Colonic mucosa (tissue), 4 donors: ENCODE measurements around the gene KLF4. TPM values are rescaled to one million over a fixed set of nuclear protein-coding genes. Genes with fewer than 3 reads are reported as not detected.

ENCODE experiments used
- DNase-seq: peaks from one replicate; pipeline ENCODE4 v3.0.0-alpha.2; 2020
- H3K27ac ChIP-seq: fragments of 200-600 bp; one replicate; pipeline ENCODE4 v1.8.0; 2021
- H3K27me3 ChIP-seq: fragments of 200-600 bp; one replicate; pipeline ENCODE4 v1.8.0; 2021
- H3K36me3 ChIP-seq: fragments of 200-600 bp; one replicate; pipeline ENCODE4 v1.8.0; 2021
- H3K4me1 ChIP-seq: fragments of 200-600 bp; one replicate; pipeline ENCODE4 v1.8.0; 2021; ENCODE audit warnings: mild to moderate bottlenecking
- H3K4me3 ChIP-seq: fragments of 200-600 bp; one replicate; pipeline ENCODE4 v1.8.0; 2021
- H3K9ac ChIP-seq, 2 donors: one replicate each; pipeline ENCODE4 v1.7.0; 2013; ENCODE audit warnings: control low read depth in 2 of 2, low read depth in 2 of 2, low read length in 2 of 2
- H3K9me3 ChIP-seq: fragments of 200-600 bp; one replicate; pipeline ENCODE4 v1.8.0; 2021
- intact Hi-C: fragments of 100-400 bp; cut with DNase I; formaldehyde crosslinking; loops from one replicate; pipeline ENCODE4 v1.14.1; 2022
- total RNA-seq, 2 donors: library from RNA; stranded (reverse); fragmentation: NEBNext Ultra II Directional in 1 of 2; extraction: Animal tissue kit (Norgen Biotek cat#: 25700) in 1 of 2; gene quantifications; one replicate each; pipeline ENCODE4 v1.2.1, GENCODE V29; 2021
- TF ChIP-seq, protein P1 (sequence below): fragments of 200-600 bp; IDR thresholded peaks from one replicate; pipeline ENCODE4 v1.8.0; 2022; ENCODE audit warnings: antibody characterized with exemption, mild to moderate bottlenecking
- donor health status: healthy.
- donor health status: DM: no; HTN: no; CAD: no.
- donor health status: DM: no; HTN: no; CAD: no.

KLF4 gene
- total RNA-seq, 2 donors from 2014 or later, result 209 to 398 TPM

- no peak for DNase-seq
- intact Hi-C loops, result no loop called here
- H3K9me3 ChIP-seq, result no peaks in the 10 kb centered on the region
- TF ChIP-seq, protein P1, sequence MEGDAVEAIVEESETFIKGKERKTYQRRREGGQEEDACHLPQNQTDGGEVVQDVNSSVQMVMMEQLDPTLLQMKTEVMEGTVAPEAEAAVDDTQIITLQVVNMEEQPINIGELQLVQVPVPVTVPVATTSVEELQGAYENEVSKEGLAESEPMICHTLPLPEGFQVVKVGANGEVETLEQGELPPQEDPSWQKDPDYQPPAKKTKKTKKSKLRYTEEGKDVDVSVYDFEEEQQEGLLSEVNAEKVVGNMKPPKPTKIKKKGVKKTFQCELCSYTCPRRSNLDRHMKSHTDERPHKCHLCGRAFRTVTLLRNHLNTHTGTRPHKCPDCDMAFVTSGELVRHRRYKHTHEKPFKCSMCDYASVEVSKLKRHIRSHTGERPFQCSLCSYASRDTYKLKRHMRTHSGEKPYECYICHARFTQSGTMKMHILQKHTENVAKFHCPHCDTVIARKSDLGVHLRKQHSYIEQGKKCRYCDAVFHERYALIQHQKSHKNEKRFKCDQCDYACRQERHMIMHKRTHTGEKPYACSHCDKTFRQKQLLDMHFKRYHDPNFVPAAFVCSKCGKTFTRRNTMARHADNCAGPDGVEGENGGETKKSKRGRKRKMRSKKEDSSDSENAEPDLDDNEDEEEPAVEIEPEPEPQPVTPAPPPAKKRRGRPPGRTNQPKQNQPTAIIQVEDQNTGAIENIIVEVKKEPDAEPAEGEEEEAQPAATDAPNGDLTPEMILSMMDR, result no peak
- H3K27ac ChIP-seq, result no peak overlapping the region
- H3K27me3 ChIP-seq, result no peaks in the 10 kb centered on the region
- no peaks in the 10 kb centered on the region for H3K4me1 ChIP-seq
- H3K4me3 ChIP-seq, result no peak overlapping the region
- no peak overlapping the region for H3K9ac ChIP-seq
- H3K36me3 ChIP-seq, result no peaks in the 10 kb centered on the region
Measured at GRCh38 chr9:107478805-107479204, 10.8 kb downstream of the KLF4 start.

GRCh38 chr9:107474124-107474523 is 15.4 kb downstream of the KLF4 start:
- intact Hi-C loops, result no loop called here
- no peak for DNase-seq

GRCh38 chr9:107472581-107473340 is 16.8 kb downstream of the KLF4 start:
- no peaks in the 10 kb centered on the region for H3K9me3 ChIP-seq
- no peak overlapping the region for H3K4me3 ChIP-seq
- DNase-seq, result no peak
- TF ChIP-seq, protein P1, result no peak
- intact Hi-C loops, result no loop called here
- H3K4me1 ChIP-seq, result no peaks in the 10 kb centered on the region
- no peak overlapping the region for H3K9ac ChIP-seq
- H3K27me3 ChIP-seq, result no peaks in the 10 kb centered on the region
- no peaks in the 10 kb centered on the region for H3K36me3 ChIP-seq
- no peak overlapping the region for H3K27ac ChIP-seq

More at GRCh38 chr9:107474124-107474523, 15.4 kb downstream of the KLF4 start:
- Histone ChIP-seq H3K27ac (no peak overlapping the region), H3K4me3 (no peak overlapping the region), H3K27me3 (no peaks in the 10 kb centered on the region), H3K4me1 (no peaks in the 10 kb centered on the region), H3K9ac (no peak overlapping the region), H3K36me3 (no peaks in the 10 kb centered on the region), H3K9me3 (no peaks in the 10 kb centered on the region)
- TF ChIP-seq, protein P1, result no peak

DNA sequence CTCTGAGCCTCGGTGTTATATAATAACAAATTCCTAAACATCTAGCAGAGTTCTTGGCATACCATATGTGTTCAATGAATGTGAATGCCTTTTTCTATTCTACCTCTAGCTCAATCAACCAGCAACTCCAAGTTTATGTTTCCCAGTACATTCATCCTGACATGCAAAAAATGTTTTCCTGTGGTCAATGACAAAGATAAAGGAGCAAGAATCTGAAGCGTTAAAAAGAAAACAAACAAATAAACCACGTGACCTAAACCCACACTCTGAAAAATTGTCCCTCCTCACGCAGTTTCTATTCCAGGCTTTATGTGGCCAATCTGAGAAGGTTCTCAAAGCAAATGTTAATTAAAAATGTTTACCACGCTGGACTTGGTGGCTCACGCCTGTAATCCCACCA is 18.0 kb downstream of the KLF4 start:
- H3K27me3 ChIP-seq, result no peaks in the 10 kb centered on the region
- no peak for DNase-seq
- H3K4me1 ChIP-seq, result no peaks in the 10 kb centered on the region
- no peak overlapping the region for H3K27ac ChIP-seq
- H3K9ac ChIP-seq, result no peak overlapping the region
- TF ChIP-seq, protein P1, result no peak
- no peaks in the 10 kb centered on the region for H3K9me3 ChIP-seq
- intact Hi-C loops, result no loop called here
- no peaks in the 10 kb centered on the region for H3K36me3 ChIP-seq
- H3K4me3 ChIP-seq, result no peak overlapping the region

DNA sequence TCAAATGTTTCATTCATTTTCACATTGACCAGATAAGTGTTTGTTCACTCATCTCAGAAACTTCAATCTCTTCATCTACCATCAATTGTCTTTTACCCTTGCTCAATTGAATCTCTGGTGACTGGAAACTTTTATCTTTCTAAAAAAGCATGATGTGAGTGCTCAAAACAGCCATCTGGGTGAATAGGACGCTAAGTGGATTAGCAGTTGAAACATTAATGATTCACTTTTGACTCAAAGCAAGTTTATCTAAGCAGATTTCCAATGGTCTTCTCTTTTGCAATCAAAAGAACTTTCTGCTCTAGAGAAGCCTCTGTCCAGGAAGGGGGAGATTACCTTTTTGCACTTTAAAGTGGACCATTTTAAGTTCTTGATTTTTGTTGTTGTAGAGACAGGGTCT is 22.2 kb downstream of the KLF4 start:
- Histone ChIP-seq H3K9me3 (no peaks in the 10 kb centered on the region), H3K27me3 (peaks cover 7% of the 10 kb centered on the region), H3K4me3 (no peak overlapping the region), H3K4me1 (no peaks in the 10 kb centered on the region), H3K9ac (no peak overlapping the region), H3K27ac (no peak overlapping the region), H3K36me3 (no peaks in the 10 kb centered on the region)
- intact Hi-C loops, result no loop called here
- TF ChIP-seq, protein P1, result no peak
- no peak for DNase-seq
